GM19043 (cell line): ENCODE data around the gene NOTCH2NLA.
"Not testable (repeated sequence)": the region's sequence is repeated elsewhere in the genome, so short reads cannot be mapped to it uniquely, and the experiment has no call there.

ENCODE experiments used
- ATAC-seq: cut with Tn5 transposase; IDR thresholded peaks from one replicate; pipeline ENCODE4 v1.9.1; 2021; ENCODE audit warnings: low read depth; ENCODE audit not compliant: unreplicated experiment

NOTCH2NLA gene

DNA sequence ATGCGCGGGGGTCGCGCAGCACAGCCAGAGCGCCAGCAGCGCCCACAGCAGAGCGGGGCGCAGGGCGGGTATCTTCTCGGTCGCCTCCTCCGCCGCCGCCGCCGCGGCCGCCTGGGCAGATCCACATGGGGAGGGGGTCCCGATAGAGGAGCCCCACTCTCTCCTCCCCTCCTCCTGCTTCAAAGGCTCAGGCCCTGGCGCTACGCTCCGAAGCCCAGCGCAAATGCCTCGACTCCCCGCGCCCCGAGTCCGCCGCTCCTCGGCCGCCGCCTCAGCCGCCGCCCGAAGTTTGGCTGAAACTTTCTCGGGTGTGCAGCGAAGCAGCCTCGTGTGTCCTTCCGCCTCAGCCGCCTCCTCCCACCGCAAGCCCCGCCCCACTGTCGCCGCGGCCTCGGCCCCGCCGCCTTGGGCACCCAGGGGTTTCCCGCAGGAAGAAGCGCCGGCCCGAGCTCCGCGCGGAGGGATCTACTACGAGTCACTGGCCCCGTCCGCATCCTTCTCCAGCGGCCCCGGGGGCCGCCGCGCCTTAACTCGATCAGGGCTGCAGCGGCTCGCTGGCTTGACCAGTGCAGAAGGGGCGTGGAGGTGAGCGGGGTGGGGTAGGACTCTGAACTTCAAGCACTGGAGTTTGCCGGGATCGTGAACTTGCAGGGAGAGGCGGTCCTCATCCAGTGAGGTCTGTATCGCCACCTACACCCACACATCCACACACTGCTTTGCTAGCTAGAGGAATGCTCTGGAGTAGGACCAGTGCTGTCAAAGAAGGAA lies at the start of gene NOTCH2NLA:
Gene NOTCH2NLA (minus strand): TSS at position 312 of the 768 bp plus-strand sequence. CDS start 39,684 bp downstream, outside the sequence.
- ATAC-seq: not testable (repeated sequence)

DNA sequence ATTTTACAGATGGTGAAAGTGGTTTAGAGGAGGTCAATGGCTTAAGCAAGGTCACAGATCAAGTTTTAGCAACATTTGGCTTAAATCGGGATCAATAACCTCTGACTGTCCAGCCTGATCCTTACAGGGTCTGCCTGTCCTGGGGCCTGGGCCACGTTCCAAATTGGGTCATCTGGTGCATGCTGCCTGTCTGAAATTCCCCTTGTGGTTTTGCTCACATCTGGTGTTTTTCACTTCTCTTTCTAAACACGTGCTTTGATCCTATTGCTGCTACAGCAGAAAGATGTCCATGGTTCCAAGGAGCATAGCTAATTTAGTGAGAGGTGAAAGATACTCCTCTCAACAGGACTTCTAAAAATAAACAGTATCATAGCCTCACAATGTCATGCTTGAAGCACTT lies 49.5 kb upstream of the NOTCH2NLA start:
- ATAC-seq: peak; percentile 52

- ATAC-seq: not testable (repeated sequence)
These were observed 48.3 kb upstream of the NOTCH2NLA start for GRCh38 chr1:146277087-146277486.

DNA sequence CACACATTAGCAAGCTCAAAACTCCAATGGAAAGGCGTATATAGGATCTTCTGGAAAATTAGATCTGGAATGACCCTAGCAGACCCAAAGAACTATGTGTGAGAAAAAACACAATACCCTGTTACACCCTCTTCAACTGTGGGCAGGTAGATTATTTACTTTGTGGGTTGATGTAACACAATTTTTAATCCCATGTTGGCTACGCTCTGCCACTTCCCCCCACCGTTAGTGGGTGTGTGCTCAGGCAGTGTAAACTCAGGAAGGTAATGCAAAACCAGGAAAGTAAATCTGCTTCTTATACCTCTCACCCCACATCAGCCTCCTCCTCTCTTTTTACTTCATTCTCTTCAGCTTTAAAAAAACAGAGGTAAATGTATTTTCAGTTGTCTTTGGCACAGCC lies 45.3 kb upstream of the NOTCH2NLA start:
- ATAC-seq: not testable (repeated sequence)

DNA sequence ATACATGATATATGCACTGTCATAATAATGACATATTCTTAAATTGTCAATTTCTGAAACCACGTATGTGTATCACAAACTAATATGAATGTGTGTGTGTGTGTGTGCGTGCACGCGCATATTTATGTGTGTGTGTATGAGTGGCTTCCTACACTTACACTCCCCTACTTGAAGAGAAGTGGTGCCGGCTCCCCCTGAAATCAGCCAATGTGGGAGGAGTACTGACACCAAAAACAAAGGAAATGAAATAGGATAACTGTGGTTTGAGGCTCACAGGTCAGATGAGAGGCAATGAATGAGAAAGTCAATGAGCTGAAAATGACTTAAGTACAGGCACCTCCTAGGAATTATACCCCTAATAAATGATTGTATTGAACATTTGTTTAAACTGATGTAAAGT lies 44.4 kb upstream of the NOTCH2NLA start:
- not testable (repeated sequence) for ATAC-seq

DNA sequence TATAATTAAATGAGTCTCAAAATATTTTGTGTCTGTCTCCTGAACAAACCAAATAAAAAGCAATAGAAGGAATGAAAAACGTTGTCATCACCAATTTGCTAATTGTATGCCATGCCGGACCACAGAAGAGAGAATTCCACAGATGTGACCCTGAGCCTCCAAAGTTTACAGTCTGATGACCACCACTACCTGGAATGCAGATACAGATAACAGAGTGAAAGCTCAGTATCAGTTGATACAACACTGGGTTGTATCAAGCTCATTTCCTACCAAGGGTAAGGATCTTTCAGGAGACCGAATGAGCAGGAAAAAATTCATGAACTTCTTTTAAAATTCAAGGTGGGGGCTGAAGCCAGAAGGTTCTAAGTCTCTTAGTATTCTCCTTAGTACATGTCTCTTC lies 43.9 kb upstream of the NOTCH2NLA start:
- ATAC-seq: not testable (repeated sequence)

DNA sequence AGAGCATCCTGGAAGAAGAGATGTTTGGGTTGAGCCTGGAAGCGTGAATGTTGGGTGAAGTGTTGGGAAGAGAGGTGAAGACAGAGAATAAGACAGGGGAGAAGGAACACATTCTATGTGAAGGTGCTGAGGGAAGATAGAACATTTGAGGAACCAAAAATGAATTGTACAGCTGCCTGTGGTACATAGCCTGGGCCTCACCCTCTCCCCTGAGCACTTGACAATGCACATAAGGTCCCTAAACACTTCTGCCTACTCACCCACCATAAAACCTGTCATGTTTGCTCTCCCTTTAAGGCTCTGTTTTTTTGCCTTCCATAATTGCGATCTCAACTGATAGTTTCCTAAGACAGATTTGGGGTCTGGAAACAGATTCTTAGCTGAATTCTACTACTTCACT lies 43.2 kb upstream of the NOTCH2NLA start:
- ATAC-seq: not testable (repeated sequence)

GRCh38 chr1:146270129-146270528 lies 41.3 kb upstream of the NOTCH2NLA start:
- ATAC-seq: not testable (repeated sequence)

- ATAC-seq: not testable (repeated sequence)
These were observed 37.4 kb upstream of the NOTCH2NLA start for GRCh38 chr1:146266179-146266748.

- ATAC-seq: not testable (repeated sequence)
These were observed 35.9 kb upstream of the NOTCH2NLA start for GRCh38 chr1:146264761-146265160.

DNA sequence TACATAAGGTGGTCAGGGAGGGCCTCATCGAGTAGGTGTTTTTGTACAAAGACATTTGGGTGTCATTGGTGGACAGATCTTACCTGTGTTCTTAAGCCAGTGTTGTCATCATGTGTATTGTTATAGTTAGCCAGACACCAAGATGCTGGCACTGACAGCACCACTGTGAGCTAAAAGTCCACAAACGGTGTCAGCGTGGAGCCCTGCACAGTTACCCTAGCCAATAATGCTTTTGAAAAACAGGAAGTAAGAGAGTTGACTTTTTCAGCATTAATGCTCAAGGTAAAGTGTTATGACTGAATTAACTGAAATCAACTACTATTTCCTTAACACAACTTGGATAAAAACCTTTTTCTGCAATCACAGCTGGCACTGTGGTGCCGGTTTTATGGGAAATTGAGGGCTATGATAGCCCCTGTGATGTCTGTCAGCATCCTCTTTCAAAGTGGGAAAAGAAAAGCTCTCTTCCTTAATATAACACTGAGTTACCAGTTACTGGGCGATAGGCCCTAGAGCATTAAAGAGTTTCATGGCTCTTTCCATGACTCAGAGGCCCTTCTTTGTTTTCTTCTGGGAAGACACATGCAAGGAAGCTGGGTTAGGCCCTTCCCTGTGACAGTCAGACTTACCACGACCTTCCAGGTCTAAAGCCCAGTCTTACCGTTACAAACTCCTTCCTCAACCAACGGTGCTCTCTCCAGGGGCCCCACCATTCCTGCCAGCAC lies 31.3 kb upstream of the NOTCH2NLA start:
- not testable (repeated sequence) for ATAC-seq

- not testable (repeated sequence) for ATAC-seq
These were observed 29.3 kb upstream of the NOTCH2NLA start for GRCh38 chr1:146257992-146258552.

GRCh38 chr1:146254569-146255197 lies 25.9 kb upstream of the NOTCH2NLA start:
- not testable (repeated sequence) for ATAC-seq

- ATAC-seq: not testable (repeated sequence)
These were observed 24.5 kb upstream of the NOTCH2NLA start for GRCh38 chr1:146253249-146253855.

- not testable (repeated sequence) for ATAC-seq
These were observed 22.7 kb upstream of the NOTCH2NLA start for GRCh38 chr1:146251523-146251922.

GRCh38 chr1:146248643-146249042 lies 19.8 kb upstream of the NOTCH2NLA start:
- not testable (repeated sequence) for ATAC-seq

- not testable (repeated sequence) for ATAC-seq
These were observed 7.8 kb upstream of the NOTCH2NLA start for GRCh38 chr1:146236626-146237025.

GRCh38 chr1:146236026-146236601 lies 7.3 kb upstream of the NOTCH2NLA start:
- not testable (repeated sequence) for ATAC-seq

DNA sequence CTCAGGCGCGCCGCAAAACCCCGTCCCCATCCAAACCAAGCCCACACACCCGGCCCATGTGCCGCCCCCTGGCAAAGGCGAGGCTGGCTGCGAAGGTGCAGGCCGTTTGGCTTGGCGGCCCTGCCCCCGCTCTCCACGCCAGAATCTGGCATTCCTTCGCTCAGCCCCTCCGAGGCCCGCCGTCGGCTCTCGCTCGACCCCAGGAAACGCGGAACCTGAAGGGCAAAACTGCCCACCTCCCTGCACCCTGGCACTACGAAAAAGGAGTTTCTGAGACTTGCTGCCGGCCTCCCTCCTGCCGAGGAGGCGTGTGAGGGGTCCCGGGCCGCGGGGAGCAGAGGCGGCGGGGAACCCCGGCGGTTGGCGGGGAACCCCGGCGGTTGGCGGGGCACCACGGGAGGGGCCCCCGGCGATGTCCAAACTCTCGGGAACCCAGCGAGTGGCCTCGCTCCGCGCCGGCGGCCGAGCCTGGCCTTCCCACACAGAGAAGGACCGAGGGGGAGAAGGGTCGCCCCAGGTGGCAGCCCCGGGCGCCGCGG lies 608 bp downstream of the NOTCH2NLA start:
- ATAC-seq: not testable (repeated sequence)
